ENCODE results near the gene MDM1. TPM values are rescaled to one million over a fixed set of nuclear protein-coding genes. Genes with fewer than 3 reads are reported as not detected.

Gene MDM1
- polyA plus RNA-seq, 3 donors, result 6.7 to 10.9 (median 10.3) TPM

GRCh38 chr12:68326716-68327115 is 5.4 kb downstream of the MDM1 start:
- Mint-ChIP-seq H3K36me3 (peaks cover 18 to 24% of the 10 kb centered on the region in 2 donors), H3K4me1 (peaks cover 41% of the 10 kb centered on the region), H3K27me3 (ENCODE audit: low read depth in 3 of 3) (no peaks in the 10 kb centered on the region), H3K27ac (peak overlapping the region in 6 of 7 donors; percentile 32 to 87 (median 76)), H3K9me3 (no peaks in the 10 kb centered on the region), H3K4me3 (peak overlapping the region in 1 of 2 donors; percentile 56)
- H3K9ac ChIP-seq (ENCODE audit: insufficient read depth, low read length, poor library complexity, severe bottlenecking), result no peak overlapping the region
- no peaks in the 10 kb centered on the region for H4K20me1 ChIP-seq (ENCODE audit: insufficient read depth, low read length)
- peak overlapping the region; percentile 44 for H2AFZ ChIP-seq (ENCODE audit: insufficient read depth, low read depth, low read length, poor library complexity, severe bottlenecking)
- no peaks in the 10 kb centered on the region for H3K9me3 ChIP-seq (replicated peaks in 1 of 2; ENCODE audit: control insufficient read depth in 1 of 2, insufficient read depth in 1 of 2, low read length in 2 of 2)
- peaks cover 26 to 34% of the 10 kb centered on the region in 2 donors for H3K4me1 ChIP-seq (ENCODE audit: control insufficient read depth in 1 of 2, insufficient read depth in 2 of 2, low read length in 2 of 2)
- peak overlapping the region in 1 of 2 donors; percentile 54 for H3K27ac ChIP-seq (ENCODE audit: low read depth in 1 of 2, low read length in 2 of 2)
- no peak overlapping the region for H3K4me2 ChIP-seq (replicated peaks; ENCODE audit: extremely low read depth, low read length, poor library complexity, severe bottlenecking)
- 0% methylated on average over 1 of the region's 3 CpGs for WGBS (ENCODE audit: insufficient coverage)
- H3K4me3 ChIP-seq (replicated peaks in 1 of 3; ENCODE audit: low read depth in 2 of 3, low read length in 3 of 3), result no peak overlapping the region
- H3K27me3 ChIP-seq (ENCODE audit: control insufficient read depth in 2 of 2, insufficient read depth in 2 of 2, low read length in 2 of 2), result no peaks in the 10 kb centered on the region
- peaks cover 11% of the 10 kb centered on the region for H3K79me2 ChIP-seq (ENCODE audit: insufficient read depth, low read length)
- no peak for TF ChIP-seq CTCF (IDR thresholded peaks at IDR 0.05)
- intact Hi-C loops (cut with micrococcal nuclease), result no loop called here
- H3K36me3 ChIP-seq (replicated peaks in 1 of 2; ENCODE audit: control insufficient read depth in 1 of 2, insufficient read depth in 2 of 2, low read length in 2 of 2), result peaks cover 17 to 26% of the 10 kb centered on the region in 2 donors
- peak; percentile 27 to 84 (median 71) for DNase-seq

DNA sequence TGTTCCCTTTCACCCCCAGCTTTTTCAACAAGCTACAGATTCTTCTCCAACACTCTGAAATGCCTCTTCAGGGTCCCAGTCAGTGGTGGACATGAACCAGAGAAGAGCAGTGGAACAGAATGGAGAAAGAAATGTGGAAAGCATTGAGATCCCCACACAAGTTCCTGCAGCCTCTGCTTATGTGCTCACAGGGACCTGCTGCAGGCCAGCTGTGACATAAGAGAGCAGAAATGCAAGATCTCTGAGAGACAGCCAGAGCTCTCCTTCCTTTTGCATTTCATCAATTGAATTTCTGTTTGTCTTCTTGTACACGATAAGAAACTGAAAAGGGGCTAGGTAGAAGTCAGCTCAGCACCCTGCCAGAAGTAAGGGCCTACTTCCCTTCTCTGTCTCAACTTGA is 6.2 kb downstream of the MDM1 start:
- H3K4me2 ChIP-seq (replicated peaks; ENCODE audit: extremely low read depth, low read length, poor library complexity, severe bottlenecking), result no peak overlapping the region
- peak overlapping the region; percentile 36 to 54 for H3K27ac ChIP-seq (ENCODE audit: low read depth in 1 of 2, low read length in 2 of 2)
- Mint-ChIP-seq H3K9me3 (no peaks in the 10 kb centered on the region), H3K27ac (peak overlapping the region in 5 of 7 donors; percentile 32 to 87 (median 79)), H3K36me3 (peaks cover 18 to 24% of the 10 kb centered on the region in 2 donors), H3K4me1 (peaks cover 34% of the 10 kb centered on the region), H3K27me3 (ENCODE audit: low read depth in 3 of 3) (no peaks in the 10 kb centered on the region), H3K4me3 (no peak overlapping the region)
- no peak overlapping the region for H3K4me3 ChIP-seq (replicated peaks in 1 of 3; ENCODE audit: low read depth in 2 of 3, low read length in 3 of 3)
- DNase-seq, result no peak
- no CpG with 5 or more reads among the region's 1 CpG for WGBS (ENCODE audit: insufficient coverage)
- H3K9me3 ChIP-seq (replicated peaks in 1 of 2; ENCODE audit: control insufficient read depth in 1 of 2, insufficient read depth in 1 of 2, low read length in 2 of 2), result no peaks in the 10 kb centered on the region
- no peaks in the 10 kb centered on the region for H4K20me1 ChIP-seq (ENCODE audit: insufficient read depth, low read length)
- intact Hi-C loops (cut with micrococcal nuclease), result no loop called here
- TF ChIP-seq CTCF (IDR thresholded peaks at IDR 0.05), result no peak
- peaks cover 4% of the 10 kb centered on the region for H3K79me2 ChIP-seq (ENCODE audit: insufficient read depth, low read length)
- H2AFZ ChIP-seq (ENCODE audit: insufficient read depth, low read depth, low read length, poor library complexity, severe bottlenecking), result no peak overlapping the region
- peaks cover 19 to 26% of the 10 kb centered on the region in 2 donors for H3K4me1 ChIP-seq (ENCODE audit: control insufficient read depth in 1 of 2, insufficient read depth in 2 of 2, low read length in 2 of 2)
- H3K27me3 ChIP-seq (ENCODE audit: control insufficient read depth in 2 of 2, insufficient read depth in 2 of 2, low read length in 2 of 2), result no peaks in the 10 kb centered on the region
- peaks cover 23 to 31% of the 10 kb centered on the region in 2 donors for H3K36me3 ChIP-seq (replicated peaks in 1 of 2; ENCODE audit: control insufficient read depth in 1 of 2, insufficient read depth in 2 of 2, low read length in 2 of 2)
- H3K9ac ChIP-seq (ENCODE audit: insufficient read depth, low read length, poor library complexity, severe bottlenecking), result no peak overlapping the region

Data from CD14-positive monocyte (primary cell).